ENCODE data around the gene PSMB1.
"Not testable (repeated sequence)": the region's sequence is repeated elsewhere in the genome, so short reads cannot be mapped to it uniquely, and the experiment has no call there.

PSMB1 gene

DNA sequence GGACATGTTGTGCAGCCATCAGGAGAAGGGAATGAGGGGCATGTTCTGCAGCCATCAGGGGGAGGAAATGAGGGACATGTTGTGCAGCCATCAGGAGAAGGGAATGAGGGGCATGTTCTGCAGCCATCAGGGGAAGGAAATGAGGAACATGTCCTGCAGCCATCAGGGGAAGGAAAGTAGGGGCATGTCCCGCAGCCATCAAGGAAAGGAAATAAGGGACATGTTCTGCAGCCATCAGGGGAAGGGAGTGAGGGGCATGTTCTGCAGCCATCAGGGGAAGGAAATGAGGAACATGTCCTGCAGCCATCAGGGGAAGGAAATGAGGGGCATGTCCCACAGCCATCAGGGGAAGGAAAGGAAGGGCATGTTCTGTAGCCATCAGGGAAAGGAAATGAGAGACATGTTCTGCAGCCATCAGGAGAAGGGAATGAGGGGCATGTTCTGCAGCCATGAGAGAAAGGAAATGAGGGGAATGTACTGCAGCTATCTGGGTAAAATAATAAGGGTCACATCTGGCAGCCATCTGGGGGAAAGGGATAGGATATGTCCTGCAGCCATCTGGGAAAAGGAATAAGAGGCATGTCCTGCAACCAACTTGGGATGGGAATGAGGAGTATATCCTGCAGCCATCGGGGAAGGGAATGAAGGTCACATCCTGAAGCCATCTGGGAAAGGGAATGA, 50.2 kb downstream of the PSMB1 start:
- not testable (repeated sequence) for DNase-seq (ENCODE audit: low read depth, low spot score)

DNA sequence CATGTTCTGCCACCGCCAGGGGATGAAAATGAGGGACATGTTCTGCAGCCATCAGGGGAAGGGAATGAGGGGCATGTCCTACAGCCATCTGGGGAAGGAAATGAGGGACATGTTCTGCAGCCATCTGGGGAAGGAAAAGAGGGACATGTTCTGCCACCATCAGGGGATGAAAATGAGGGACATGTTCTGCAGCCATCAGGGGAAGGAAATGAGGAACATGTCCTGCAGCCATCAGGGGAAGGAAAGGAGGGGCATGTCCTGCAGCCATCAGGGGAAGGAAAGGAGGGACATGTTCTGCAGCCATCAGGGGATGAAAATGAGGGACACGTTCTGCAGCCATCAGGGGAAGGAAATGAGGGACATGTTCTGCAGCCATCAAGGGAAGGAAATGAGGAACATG, 50.8 kb downstream of the PSMB1 start:
- DNase-seq (ENCODE audit: low read depth, low spot score): not testable (repeated sequence)

DNA sequence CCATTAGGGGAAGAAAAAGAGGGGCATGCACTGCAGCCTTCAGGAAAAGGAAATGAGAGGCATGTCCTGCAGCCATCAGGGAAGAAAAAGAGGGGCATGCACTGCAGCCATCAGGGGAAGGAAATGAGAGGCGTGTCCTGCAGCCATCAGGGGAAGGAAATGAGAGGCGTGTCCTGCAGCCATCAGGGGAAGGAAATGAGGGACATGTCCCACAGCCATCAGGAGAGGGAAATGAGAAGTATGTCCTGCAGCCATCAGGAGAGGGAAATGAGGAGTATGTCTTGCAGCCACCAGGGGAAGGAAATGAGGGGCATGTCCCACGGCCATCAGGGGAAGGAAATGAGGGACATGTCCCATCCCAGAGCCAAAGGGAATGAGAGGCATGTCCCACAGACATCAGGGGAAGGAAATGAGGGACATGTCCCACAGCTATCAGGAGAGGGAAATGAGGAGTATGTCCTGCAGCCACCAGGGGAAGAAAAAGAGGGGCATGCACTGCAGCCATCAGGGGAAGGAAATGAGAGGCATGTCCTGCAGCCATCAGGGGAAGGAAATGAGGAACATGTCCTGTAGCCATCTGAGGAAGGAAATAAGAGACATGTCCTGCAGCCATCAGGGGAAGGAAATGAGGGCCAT, 52.0 kb downstream of the PSMB1 start:
- no peak for DNase-seq (ENCODE audit: low read depth, low spot score)

DNA sequence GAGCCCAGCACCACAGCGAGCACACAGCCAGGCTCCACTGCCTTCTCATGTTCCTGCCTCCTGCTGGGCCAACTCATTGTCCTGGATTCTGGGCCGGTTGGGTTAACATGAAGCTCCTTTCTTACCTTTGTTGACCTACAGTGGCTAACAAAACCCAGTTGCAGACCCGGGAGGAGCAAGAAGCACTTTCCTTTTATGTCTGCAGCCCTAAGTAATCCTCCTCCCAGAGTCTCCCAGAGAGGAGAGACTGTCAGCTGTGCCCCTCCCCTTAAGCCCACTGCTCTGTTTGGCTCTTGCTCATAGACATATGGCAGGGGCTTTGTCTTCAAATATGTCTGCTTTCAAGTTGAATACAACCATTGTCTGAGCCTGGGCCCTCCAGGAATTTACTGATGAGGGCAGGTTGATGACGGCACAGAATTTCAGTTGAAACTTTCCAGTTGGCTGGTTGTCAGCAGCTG, 55.2 kb downstream of the PSMB1 start:
- DNase-seq (ENCODE audit: low read depth, low spot score): no peak

DNA sequence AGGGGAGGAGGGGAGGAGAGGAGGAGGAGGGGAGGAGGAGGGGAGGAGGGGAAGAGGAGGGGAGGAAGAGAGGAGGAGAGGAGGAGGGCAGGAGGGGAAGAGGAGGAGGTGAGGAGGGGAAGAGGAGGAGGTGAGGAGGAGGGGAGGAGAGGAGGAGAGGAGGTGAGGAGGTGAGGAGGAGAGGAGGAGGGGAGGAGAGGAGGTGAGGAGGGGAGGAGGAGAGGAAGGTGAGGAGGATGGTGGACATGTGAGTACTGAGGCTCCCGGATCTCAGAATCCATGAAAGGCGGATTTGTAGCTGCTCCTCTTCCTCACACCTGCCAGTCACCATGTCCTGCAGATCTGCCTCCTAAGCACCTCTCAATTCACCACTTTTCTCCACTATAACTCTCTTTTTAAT, 59.8 kb downstream of the PSMB1 start:
- DNase-seq (ENCODE audit: low read depth, low spot score): no peak

DNA sequence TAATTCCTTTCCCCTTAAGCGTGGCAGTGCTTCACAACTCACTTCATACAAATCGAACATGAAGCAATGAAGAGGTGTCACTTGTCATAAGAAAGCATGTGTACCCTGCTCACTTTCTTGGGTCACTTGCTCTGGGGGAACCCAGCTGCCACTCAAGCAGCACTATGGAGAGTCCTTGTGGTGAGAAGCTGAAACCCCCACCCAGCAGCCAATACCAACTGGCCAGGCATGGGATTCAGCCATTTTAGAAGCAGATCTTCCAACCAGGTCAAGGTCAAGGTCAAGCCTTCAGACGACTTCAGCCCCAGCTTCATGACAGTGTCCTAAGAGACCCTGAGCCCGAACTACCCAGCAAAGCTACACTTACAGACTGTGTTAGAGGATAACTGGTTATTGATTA, 62.8 kb downstream of the PSMB1 start:
- no peak for DNase-seq (ENCODE audit: low read depth, low spot score)

DNA sequence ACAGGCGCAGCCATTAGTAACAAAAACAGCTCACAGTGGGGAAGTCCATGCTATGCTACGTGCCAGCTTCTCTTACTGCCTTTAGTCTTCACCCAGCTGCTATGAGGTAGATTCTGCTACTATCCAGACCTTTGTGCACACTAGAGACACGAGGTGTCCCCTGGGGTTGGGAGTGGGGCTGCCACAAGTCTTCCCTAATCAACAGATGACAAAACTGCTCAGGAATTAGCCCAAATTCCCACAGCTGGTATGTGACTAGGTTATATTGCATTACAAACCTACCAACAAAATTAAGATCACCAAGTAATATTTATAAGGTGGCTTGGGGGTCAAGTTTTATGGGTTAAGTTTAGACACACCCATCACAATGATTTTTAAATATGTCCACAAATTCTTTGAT, 63.3 kb downstream of the PSMB1 start:
- DNase-seq (ENCODE audit: low read depth, low spot score): no peak

DNA sequence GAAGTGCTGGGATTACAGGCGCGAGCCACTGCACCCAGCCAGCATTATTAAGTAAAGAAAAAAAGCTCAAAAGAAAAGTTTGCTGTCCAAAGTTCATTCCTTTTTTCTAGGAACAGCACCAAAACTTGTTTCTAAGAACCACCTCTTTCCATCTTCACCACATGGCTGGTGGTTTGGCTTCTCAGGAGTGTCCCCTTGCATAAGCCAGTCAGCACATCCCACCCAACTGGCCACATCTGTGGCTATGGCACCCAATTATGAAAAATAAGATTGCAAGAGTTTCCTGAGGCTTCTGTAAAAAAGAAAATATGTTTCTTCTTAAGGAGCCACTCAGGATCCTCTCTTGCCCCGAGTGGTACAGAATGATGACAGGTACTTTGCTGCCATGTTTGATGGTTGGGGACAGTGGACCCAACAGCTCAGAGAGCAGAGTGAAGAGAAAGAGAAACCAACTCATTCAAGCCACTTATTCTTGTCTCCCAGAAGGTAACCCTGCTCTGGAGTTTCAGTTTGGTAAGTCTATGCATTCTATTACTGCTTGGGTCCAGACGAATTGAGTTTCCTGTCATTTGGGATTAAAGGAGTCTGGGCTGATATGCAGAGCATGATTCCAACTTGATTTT, 65.3 kb downstream of the PSMB1 start:
- no peak for DNase-seq (ENCODE audit: low read depth, low spot score)

DNA sequence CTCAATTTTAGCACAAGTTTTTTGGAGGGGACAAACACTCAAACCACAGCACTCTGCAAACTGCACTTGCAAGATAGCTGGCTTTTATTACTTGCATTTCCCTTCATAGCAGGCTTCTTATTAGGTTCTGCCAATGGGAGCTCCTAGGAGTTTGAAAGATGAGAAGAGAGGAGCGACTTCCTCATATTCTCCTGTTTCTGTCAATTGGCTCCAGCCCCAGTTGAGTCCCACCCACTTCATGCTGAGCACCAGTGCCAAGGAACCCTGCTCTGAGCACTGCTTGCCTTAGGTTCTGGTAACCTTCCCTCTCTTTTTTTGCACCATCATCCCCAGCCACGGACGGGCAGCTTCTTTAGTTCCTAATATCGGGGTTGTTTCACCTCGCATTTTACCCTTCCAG, 67.9 kb downstream of the PSMB1 start:
- DNase-seq (ENCODE audit: low read depth, low spot score): no peak

Data from brain pericyte (primary cell).